Stimulated activated CD4-positive, alpha-beta T cell treated with anti-CD3 and anti-CD28 coated beads, Interleukin-15, amount 100 ng/mL, for 24 hours (primary cell): ENCODE measurements around the gene COL1A1.
A peak's percentile ranks its signal among the peaks of the same experiment; 100 is the strongest.

Experiments used
- DNase-seq: peaks from one replicate; pipeline ENCODE4 v3.0.0-alpha.2; 2020

COL1A1 gene

GRCh38 chr17:50151937-50152547 lies 49.4 kb downstream of the COL1A1 start:
- peak; percentile 68 for DNase-seq

- peak; percentile 94 for DNase-seq
Measured at GRCh38 chr17:50151041-50151936, 50.1 kb downstream of the COL1A1 start.

GRCh38 chr17:50150354-50151040 lies 50.9 kb downstream of the COL1A1 start, which contains the start of gene PPP1R9B:
TSS of gene PPP1R9B (minus strand) at chr17:50150677. CDS start at chr17:50150513, 164 bp downstream.
- DNase-seq, result no peak

GRCh38 chr17:50149417-50150353 lies 51.7 kb downstream of the COL1A1 start:
- peak; percentile 66 for DNase-seq

GRCh38 chr17:50149091-50149416 lies 52.4 kb downstream of the COL1A1 start:
- no peak for DNase-seq

GRCh38 chr17:50148226-50149090 lies 53.0 kb downstream of the COL1A1 start:
- DNase-seq, result peak; percentile 87

- no peak for DNase-seq
Measured at GRCh38 chr17:50147841-50148225, 53.6 kb downstream of the COL1A1 start.

GRCh38 chr17:50146927-50147665 lies 54.3 kb downstream of the COL1A1 start:
- DNase-seq, result no peak

- DNase-seq, result peak; percentile 47
Measured at GRCh38 chr17:50146230-50146926, 55.1 kb downstream of the COL1A1 start.

- DNase-seq, result no peak
Measured at GRCh38 chr17:50145532-50146229, 55.8 kb downstream of the COL1A1 start.

- peak; percentile 39 for DNase-seq
Measured at GRCh38 chr17:50144845-50145531, 56.4 kb downstream of the COL1A1 start.

GRCh38 chr17:50144355-50144754 lies 57.1 kb downstream of the COL1A1 start:
- no peak for DNase-seq

GRCh38 chr17:50143461-50144176 lies 57.8 kb downstream of the COL1A1 start:
- DNase-seq, result no peak

- no peak for DNase-seq
Measured at GRCh38 chr17:50141745-50142110, 59.7 kb downstream of the COL1A1 start.

GRCh38 chr17:50141026-50141744 lies 60.2 kb downstream of the COL1A1 start:
- DNase-seq, result no peak

GRCh38 chr17:50139950-50140885 lies 61.2 kb downstream of the COL1A1 start:
- DNase-seq, result peak; percentile 86
